ENCODE data around the gene UBE2L5.
"Not testable (repeated sequence)": the region's sequence is repeated elsewhere in the genome, so short reads cannot be mapped to it uniquely, and the experiment has no call there.

Gene UBE2L5

GRCh38 chr13:30440910-30441703 is 18.8 kb downstream of the UBE2L5 start:
- DNase-seq (ENCODE audit: low spot score), result no peak

GRCh38 chr13:30442926-30443325 is 20.6 kb downstream of the UBE2L5 start:
- peak; percentile 73 for DNase-seq (ENCODE audit: low spot score)

GRCh38 chr13:30443491-30443890 is 21.2 kb downstream of the UBE2L5 start:
- not testable (repeated sequence) for DNase-seq (ENCODE audit: low spot score)

GRCh38 chr13:30443957-30444404 is 21.7 kb downstream of the UBE2L5 start:
- DNase-seq (ENCODE audit: low spot score), result peak; percentile 87

- DNase-seq (ENCODE audit: low spot score), result no peak
Measured at GRCh38 chr13:30446126-30446500, 23.8 kb downstream of the UBE2L5 start.

GRCh38 chr13:30448441-30448840 is 26.1 kb downstream of the UBE2L5 start:
- no peak for DNase-seq (ENCODE audit: low spot score)

GRCh38 chr13:30450066-30450465 is 27.8 kb downstream of the UBE2L5 start:
- DNase-seq (ENCODE audit: low spot score), result no peak

- not testable (repeated sequence) for DNase-seq (ENCODE audit: low spot score)
Measured at GRCh38 chr13:30451476-30451875, 29.2 kb downstream of the UBE2L5 start.

GRCh38 chr13:30453727-30454126 is 31.4 kb downstream of the UBE2L5 start:
- no peak for DNase-seq (ENCODE audit: low spot score)

- DNase-seq (ENCODE audit: low spot score), result no peak
Measured at GRCh38 chr13:30454991-30455390, 32.7 kb downstream of the UBE2L5 start.

GRCh38 chr13:30456290-30456689 is 34.0 kb downstream of the UBE2L5 start:
- no peak for DNase-seq (ENCODE audit: low spot score)

GRCh38 chr13:30457306-30457891 is 35.1 kb downstream of the UBE2L5 start:
- no peak for DNase-seq (ENCODE audit: low spot score)

GRCh38 chr13:30461279-30462066 is 39.2 kb downstream of the UBE2L5 start:
- not testable (repeated sequence) for DNase-seq (ENCODE audit: low spot score)

GRCh38 chr13:30463787-30464495 is 41.6 kb downstream of the UBE2L5 start:
- peak; percentile 51 for DNase-seq (ENCODE audit: low spot score)

GRCh38 chr13:30464496-30465342 is 42.4 kb downstream of the UBE2L5 start:
- peak; percentile 72 for DNase-seq (ENCODE audit: low spot score)

GRCh38 chr13:30465343-30465592 is 43.0 kb downstream of the UBE2L5 start:
- DNase-seq (ENCODE audit: low spot score), result no peak

GRCh38 chr13:30465593-30466357 is 43.5 kb downstream of the UBE2L5 start, which contains the start of gene HMGB1:
Gene HMGB1, minus strand, starts transcription at chr13:30465936. Its CDS starts 2,256 bp downstream, at chr13:30463680.
- DNase-seq (ENCODE audit: low spot score), result peak; percentile 98

- peak; percentile 23 for DNase-seq (ENCODE audit: low spot score)
Measured at GRCh38 chr13:30466358-30466714, 44.0 kb downstream of the UBE2L5 start.

GRCh38 chr13:30466841-30467252 is 44.6 kb downstream of the UBE2L5 start:
- DNase-seq (ENCODE audit: low spot score), result peak; percentile 51

- DNase-seq (ENCODE audit: low spot score), result no peak
Measured at GRCh38 chr13:30473675-30474074, 51.4 kb downstream of the UBE2L5 start.

Measured in germinal center (tissue), 1 donor.